AG08396 (cell line): ENCODE results near the gene HEBP2.
A peak's percentile ranks its signal among the peaks of the same experiment; 100 is the strongest.
"Not testable (repeated sequence)": the region's sequence is repeated elsewhere in the genome, so short reads cannot be mapped to it uniquely, and the experiment has no call there.

Source experiments
- DNase-seq: peaks from one replicate; pipeline ENCODE4 v3.0.0; 2012; ENCODE audit warnings: low spot score, mixed read lengths

HEBP2 gene

GRCh38 chr6:138424004-138424904, 20.2 kb downstream of the HEBP2 start:
- DNase-seq, result no peak

GRCh38 chr6:138425256-138425655, 21.2 kb downstream of the HEBP2 start:
- DNase-seq, result not testable (repeated sequence)

GRCh38 chr6:138426500-138427123, 22.6 kb downstream of the HEBP2 start:
- DNase-seq, result no peak

GRCh38 chr6:138427701-138428100, 23.7 kb downstream of the HEBP2 start:
- no peak for DNase-seq

GRCh38 chr6:138428944-138429598, 25.0 kb downstream of the HEBP2 start:
- peak; percentile 76 for DNase-seq

- DNase-seq, result peak; percentile 33
Observed at GRCh38 chr6:138429761-138430160, 25.7 kb downstream of the HEBP2 start.

- DNase-seq, result no peak
Observed at GRCh38 chr6:138430361-138431145, 26.5 kb downstream of the HEBP2 start.

- DNase-seq, result no peak
Observed at GRCh38 chr6:138431256-138432062, 27.4 kb downstream of the HEBP2 start.

- no peak for DNase-seq
Observed at GRCh38 chr6:138432063-138432356, 28.0 kb downstream of the HEBP2 start.

- no peak for DNase-seq
Observed at GRCh38 chr6:138434096-138434495, 30.1 kb downstream of the HEBP2 start.

- DNase-seq, result no peak
Observed at GRCh38 chr6:138434925-138435324, 30.9 kb downstream of the HEBP2 start.

- DNase-seq, result no peak
Observed at GRCh38 chr6:138439546-138439945, 35.5 kb downstream of the HEBP2 start.

- no peak for DNase-seq
Observed at GRCh38 chr6:138440296-138440695, 36.3 kb downstream of the HEBP2 start.

GRCh38 chr6:138440758-138441357, 36.8 kb downstream of the HEBP2 start:
- no peak for DNase-seq

GRCh38 chr6:138441965-138442364, 37.9 kb downstream of the HEBP2 start:
- no peak for DNase-seq

GRCh38 chr6:138442663-138443062, 38.6 kb downstream of the HEBP2 start:
- no peak for DNase-seq

- DNase-seq, result no peak
Observed at GRCh38 chr6:138443979-138444378, 40.0 kb downstream of the HEBP2 start.

- no peak for DNase-seq
Observed at GRCh38 chr6:138446821-138447220, 42.8 kb downstream of the HEBP2 start.

GRCh38 chr6:138450445-138450844, 46.4 kb downstream of the HEBP2 start:
- DNase-seq, result no peak

GRCh38 chr6:138451043-138451442, 47.0 kb downstream of the HEBP2 start:
- no peak for DNase-seq
